Renal cortex interstitium (tissue), 15 donors: ENCODE results near the gene NAGLU. TPM values are rescaled to one million over a fixed set of nuclear protein-coding genes. Genes with fewer than 3 reads are reported as not detected.

Experiments used
- DNase-seq, 11 donors: peaks; one replicate each; pipeline ENCODE4 v3.0.0-alpha.2; 2013; ENCODE audit warnings: low read depth in 9 of 11, low spot score in 4 of 11; ENCODE audit errors: extremely low read depth in 1 of 11
- long read RNA-seq, 16 experiments: transcript quantifications; one replicate each; lab custom pipeline, GENCODE V29; 2026
- polyA plus RNA-seq, 3 donors: library from polyadenylated mRNA; unstranded; fragments of 120-200 nt; gene quantifications; one replicate each; pipeline ENCODE4 v1.2.1, GENCODE V29; 2013; ENCODE audit not compliant: insufficient read length in 3 of 3

The NAGLU gene
- polyA plus RNA-seq: 10 to 100 TPM; 15.6 to 31.6 (median 26.4) TPM
- long read RNA-seq, donor 1, partial matches to known transcripts: 0 of 5 reads
- long read RNA-seq, donor 1, other reads (novel, unspliced or antisense): 0 of 5 reads
- long read RNA-seq, donor 2, transcript NAGLU-201 (6 exons, 2,544 nt): major isoform, 5 of 15 reads
- long read RNA-seq, donor 2, partial matches to known transcripts: 9 of 15 reads
- long read RNA-seq, donor 2, other reads (novel, unspliced or antisense): 0 of 15 reads
- long read RNA-seq, donor 3, transcript NAGLU-201 (6 exons, 2,544 nt): major isoform, 10 of 14 reads
- long read RNA-seq, donor 3, partial matches to known transcripts: 0 of 14 reads
- long read RNA-seq, donor 3, other reads (novel, unspliced or antisense): 0 of 14 reads
- long read RNA-seq, donor 4, transcript NAGLU-201 (6 exons, 2,544 nt): major isoform, 6 of 17 reads
- long read RNA-seq, donor 4, partial matches to known transcripts: 8 of 17 reads
- long read RNA-seq, donor 4, other reads (novel, unspliced or antisense): 0 of 17 reads
- long read RNA-seq, donor 5: 0 reads
- long read RNA-seq, donor 6, transcript NAGLU-201 (6 exons, 2,544 nt): major isoform, 11 of 11 reads
- long read RNA-seq, donor 6, partial matches to known transcripts: 0 of 11 reads
- long read RNA-seq, donor 6, other reads (novel, unspliced or antisense): 0 of 11 reads
- long read RNA-seq, donor 7, transcript NAGLU-201 (6 exons, 2,544 nt): major isoform, 7 of 10 reads
- long read RNA-seq, donor 7, partial matches to known transcripts: 0 of 10 reads
- long read RNA-seq, donor 7, other reads (novel, unspliced or antisense): 0 of 10 reads
- long read RNA-seq, donor 8: 0 reads
- long read RNA-seq, donor 9, partial matches to known transcripts: 0 of 1 reads
- long read RNA-seq, donor 9, other reads (novel, unspliced or antisense): 0 of 1 reads
- long read RNA-seq, donor 10, partial matches to known transcripts: 0 of 6 reads
- long read RNA-seq, donor 10, other reads (novel, unspliced or antisense): 0 of 6 reads
- long read RNA-seq, donor 11, transcript NAGLU-201 (6 exons, 2,544 nt): major isoform, 9 of 10 reads
- long read RNA-seq, donor 11, partial matches to known transcripts: 0 of 10 reads
- long read RNA-seq, donor 11, other reads (novel, unspliced or antisense): 0 of 10 reads
- long read RNA-seq, donor 12, partial matches to known transcripts: 0 of 1 reads
- long read RNA-seq, donor 12, other reads (novel, unspliced or antisense): 0 of 1 reads
- long read RNA-seq, donor 13: 0 reads
- long read RNA-seq, donor 14, partial matches to known transcripts: 0 of 4 reads
- long read RNA-seq, donor 14, other reads (novel, unspliced or antisense): 0 of 4 reads
- long read RNA-seq, donor 15, partial matches to known transcripts: 0 of 3 reads
- long read RNA-seq, donor 15, other reads (novel, unspliced or antisense): 0 of 3 reads
- long read RNA-seq, donor 16, transcript NAGLU-201 (6 exons, 2,544 nt): major isoform, 18 of 27 reads
- long read RNA-seq, donor 16, partial matches to known transcripts: 0 of 27 reads
- long read RNA-seq, donor 16, other reads (novel, unspliced or antisense): 5 of 27 reads

- DNase-seq: peak in 7 of 11 donors; percentile 74 to 88 (median 85)
Measured at GRCh38 chr17:42536048-42536371, at the start of gene NAGLU. Gene NAGLU (plus strand): TSS chr17:42536241. CDS start chr17:42536273, 32 bp downstream.

- no peak for DNase-seq
Measured at GRCh38 chr17:42488032-42488431, 48.0 kb upstream of the NAGLU start.

DNA sequence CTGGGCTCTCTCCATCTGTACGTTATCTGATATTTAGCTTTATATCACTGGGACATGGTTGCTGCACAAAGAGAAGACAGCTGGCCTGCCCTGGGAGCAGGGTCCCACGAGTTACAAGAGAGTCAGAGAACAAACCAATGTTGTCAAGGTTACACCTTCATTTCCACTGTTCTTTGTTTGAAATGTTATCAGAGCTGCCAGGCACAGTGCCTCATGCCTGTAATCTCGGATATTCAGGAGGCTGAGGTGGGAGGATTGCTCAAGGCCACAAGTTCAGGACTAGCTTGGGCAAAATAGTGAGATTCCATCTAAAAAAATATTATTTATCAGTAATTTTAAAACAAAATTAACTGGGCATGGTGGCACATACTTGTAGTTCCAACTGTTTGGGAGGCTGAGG lies 42.7 kb upstream of the NAGLU start:
- peak in 5 of 11 donors; percentile 10 to 46 (median 22) for DNase-seq

- DNase-seq: no peak
Measured at GRCh38 chr17:42494673-42495072, 41.4 kb upstream of the NAGLU start.

DNA sequence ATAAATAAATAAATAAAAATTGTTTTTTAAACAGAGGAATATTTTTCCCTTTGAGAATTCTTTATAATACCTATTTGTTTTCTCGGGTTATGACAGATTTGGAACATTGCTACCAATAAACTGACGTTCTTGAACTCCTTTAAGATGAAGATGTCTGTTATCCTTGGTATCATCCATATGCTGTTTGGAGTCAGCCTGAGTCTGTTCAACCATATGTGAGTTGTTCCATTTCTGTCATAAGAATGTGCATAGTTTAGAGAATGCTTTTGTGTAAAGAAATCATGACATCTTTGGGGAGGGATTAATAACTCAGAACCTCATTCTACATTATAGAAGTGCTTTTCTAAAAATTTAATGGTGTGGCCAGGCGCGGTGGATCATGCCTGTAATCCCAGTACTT lies 37.2 kb upstream of the NAGLU start:
- DNase-seq: peak in 2 of 11 donors; percentile 38 to 44

DNA sequence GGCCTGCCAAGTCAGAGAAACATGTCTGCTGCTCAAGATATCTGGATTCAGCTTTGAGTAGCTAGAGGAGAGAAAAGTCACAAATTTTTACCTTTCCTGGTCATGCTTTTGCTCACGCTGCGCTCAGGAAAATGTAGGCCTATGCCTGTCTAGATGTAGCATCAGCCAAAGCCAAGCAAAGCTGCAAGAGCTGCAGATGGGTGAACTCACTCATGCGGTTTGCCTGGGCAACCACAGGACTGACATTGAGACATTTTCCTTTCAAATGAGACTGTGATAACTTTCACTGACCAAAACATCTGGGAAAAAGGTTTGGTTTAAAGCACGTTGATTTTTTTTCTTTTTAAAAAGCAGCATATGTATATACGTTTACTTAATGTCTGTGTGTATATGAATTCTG lies 34.0 kb upstream of the NAGLU start:
- DNase-seq: no peak

GRCh38 chr17:42502926-42503325 lies 33.1 kb upstream of the NAGLU start:
- DNase-seq: no peak

GRCh38 chr17:42507671-42508070 lies 28.4 kb upstream of the NAGLU start:
- DNase-seq: no peak

- DNase-seq: no peak
Measured at GRCh38 chr17:42508426-42509165, 27.4 kb upstream of the NAGLU start.

DNA sequence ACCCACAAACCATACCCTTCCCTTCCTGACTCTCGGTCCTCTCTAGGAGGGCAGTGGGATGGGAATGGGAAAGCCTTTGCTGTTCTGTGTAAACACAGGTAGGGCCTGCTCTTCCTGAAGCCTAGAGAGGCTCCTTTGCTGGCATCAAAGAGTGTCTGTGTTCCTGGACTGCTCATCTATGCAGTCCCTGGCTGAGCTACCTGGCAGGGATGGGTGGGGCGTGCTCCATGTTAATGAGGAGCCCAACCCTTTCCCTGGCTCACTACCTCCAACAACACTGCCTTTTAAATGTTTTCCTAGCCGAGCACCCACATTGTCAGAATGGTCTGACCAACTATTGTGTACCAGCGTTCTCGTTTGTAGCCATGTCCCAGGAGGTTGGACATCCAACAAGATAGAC lies 26.6 kb upstream of the NAGLU start:
- DNase-seq: no peak

- no peak for DNase-seq
Measured at GRCh38 chr17:42509841-42510240, 26.2 kb upstream of the NAGLU start.

DNA sequence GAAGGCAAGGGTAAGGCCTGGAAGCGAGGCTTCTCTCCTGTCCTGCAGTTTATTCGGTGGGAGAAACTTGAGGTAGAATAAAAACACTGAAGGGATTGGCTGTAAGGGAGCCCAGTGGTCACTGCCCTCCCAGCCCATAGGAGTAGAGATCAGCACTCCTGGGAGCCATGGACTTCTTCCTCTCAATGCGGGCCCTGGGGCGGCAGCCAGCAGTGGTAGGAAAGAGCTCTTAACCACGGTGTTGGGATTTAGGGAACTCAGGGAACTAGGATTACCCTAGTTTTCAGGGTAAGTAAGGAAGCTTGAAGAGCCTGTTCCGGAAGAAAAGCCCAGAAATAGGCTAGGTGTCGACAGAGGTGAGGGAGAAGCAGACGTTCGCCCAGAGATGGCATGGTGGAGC lies 23.8 kb upstream of the NAGLU start:
- DNase-seq: no peak

DNA sequence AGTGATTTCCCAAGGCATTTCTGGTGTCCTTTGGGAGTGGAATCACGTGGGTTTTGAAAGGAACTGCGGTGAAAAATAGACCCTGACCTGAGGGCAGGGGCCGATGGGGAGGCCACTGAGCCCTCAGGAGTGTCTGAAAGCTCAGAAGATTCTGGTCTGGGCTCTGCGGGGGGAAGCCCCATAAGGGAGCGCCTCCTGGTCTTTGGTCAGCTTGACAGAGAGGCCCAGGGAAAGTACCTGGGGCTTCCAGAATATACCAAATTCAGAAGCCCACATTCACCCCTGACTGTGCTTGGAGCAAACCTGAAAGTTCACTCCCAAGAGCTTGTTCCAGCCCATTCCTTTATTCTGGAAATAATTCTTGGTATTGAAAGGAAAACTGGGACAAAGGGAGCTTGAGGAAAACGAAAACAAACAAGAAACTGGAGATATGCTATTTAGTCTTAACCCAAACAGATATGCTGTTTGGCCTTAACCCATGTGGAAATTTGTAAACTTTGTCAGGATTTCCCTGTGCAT lies 23.2 kb upstream of the NAGLU start:
- no peak for DNase-seq

- no peak for DNase-seq
Measured at GRCh38 chr17:42513686-42514085, 22.4 kb upstream of the NAGLU start.

GRCh38 chr17:42514279-42514678 lies 21.8 kb upstream of the NAGLU start:
- no peak for DNase-seq

DNA sequence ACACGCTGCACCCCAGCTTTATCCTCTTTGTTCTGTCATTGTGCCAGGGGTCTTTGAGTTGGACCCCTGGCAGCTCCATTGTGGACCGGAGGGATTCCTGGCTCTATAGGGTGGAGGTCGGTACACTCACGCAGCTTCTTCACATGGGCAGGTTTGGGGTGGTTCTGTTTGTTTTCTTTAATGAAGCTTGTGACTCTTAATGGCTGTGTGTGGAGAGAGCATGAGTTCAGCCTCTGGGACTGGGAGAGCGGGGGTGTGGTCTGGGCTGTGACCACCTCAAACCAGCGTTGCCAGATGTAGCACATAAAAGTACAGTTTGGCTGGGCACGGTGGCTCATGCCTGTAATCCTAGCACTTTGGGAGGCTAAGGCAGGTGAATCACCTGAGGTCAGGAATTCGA lies 21.2 kb upstream of the NAGLU start:
- no peak for DNase-seq

DNA sequence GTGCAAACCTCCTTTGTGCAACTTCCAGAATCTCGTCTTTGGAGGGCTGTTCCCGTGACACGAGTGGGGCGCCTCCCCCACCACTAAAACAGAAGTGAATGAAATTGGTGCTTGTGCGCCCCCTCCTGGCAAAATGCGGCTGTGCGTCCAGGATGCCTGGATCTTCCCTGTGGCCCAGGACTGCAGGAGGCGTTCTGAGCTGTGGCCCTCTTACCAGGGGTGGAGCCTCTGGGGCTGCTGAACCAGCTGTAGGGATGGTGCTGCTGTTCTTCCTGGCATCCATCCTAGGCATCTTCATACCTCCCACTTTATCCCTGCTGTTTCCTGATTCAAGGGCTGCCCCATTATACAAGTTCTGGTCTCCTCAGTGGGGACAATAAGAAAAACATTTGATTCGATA lies 18.5 kb upstream of the NAGLU start:
- peak in 2 of 11 donors; percentile 53 to 66 for DNase-seq
